Measurements from ENCODE around the gene RNF224. TPM values are rescaled to one million over a fixed set of nuclear protein-coding genes. Genes with fewer than 3 reads are reported as not detected.
A peak's percentile ranks its signal among the peaks of the same experiment; 100 is the strongest.

RNF224 gene
- polyA plus RNA-seq, 1 donor from 2014 or later: not detected

DNA sequence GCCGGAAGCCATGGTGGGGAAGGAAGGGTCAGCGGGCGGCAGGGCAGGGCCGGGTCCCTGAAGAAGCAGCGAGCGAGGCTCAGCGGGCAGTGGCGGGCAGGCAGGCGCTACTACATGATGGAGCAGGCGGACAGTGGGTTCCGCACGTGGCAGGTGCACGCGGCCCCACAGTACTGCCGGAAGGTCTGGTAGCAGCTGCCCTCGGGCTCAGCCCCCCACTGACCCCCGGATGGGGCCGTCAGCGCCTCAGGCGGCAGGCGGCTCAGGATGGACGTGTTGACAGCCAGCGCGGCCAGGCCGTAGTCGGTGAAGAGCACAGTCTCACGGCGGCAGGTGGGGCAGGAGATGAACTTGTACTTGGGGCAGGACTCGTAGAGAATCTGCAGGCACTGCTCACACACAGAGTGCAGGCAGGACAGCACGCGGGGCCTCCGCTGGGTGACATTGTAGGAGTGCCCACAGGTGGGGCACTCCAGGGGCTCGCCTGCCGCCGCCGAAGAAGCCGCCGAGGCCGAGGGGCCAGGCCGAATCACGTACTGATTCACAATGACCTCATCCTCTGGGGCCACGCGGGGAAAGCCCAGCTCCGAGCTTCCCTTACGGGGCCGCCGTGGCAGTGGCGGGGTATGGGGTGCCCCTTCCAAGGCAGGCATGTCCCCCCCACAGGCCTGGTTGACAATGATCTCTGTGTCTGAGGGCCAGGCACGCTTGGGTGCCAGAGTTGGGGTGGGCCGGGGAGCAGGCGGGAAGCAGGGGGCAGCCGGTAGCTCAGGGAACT lies 6.8 kb upstream of the RNF224 start:
- Histone ChIP-seq H3K27me3 (ENCODE audit: insufficient read depth, low read depth, low read length) (no peaks in the 10 kb centered on the region), H2AFZ (ENCODE audit: low read depth, low read length) (no peak overlapping the region), H3K9ac (ENCODE audit: low read length) (no peak overlapping the region), H3K4me2 (ENCODE audit: low read length) (no peak overlapping the region), H3K27ac (ENCODE audit: low read length) (no peak overlapping the region), H3K4me3 (ENCODE audit: low read length) (peak overlapping the region; percentile 77), H4K20me1 (ENCODE audit: insufficient read depth) (no peaks in the 10 kb centered on the region), H3K36me3 (ENCODE audit: insufficient read depth, low read length) (no peaks in the 10 kb centered on the region), H3K9me3 (ENCODE audit: low read length) (no peaks in the 10 kb centered on the region), H3K79me2 (replicated peaks; ENCODE audit: insufficient read depth, low read length) (no peaks in the 10 kb centered on the region), H3K9me2 (ENCODE audit: insufficient read depth, low read length) (no peaks in the 10 kb centered on the region), H3F3A (ENCODE audit: insufficient read depth, low read length, poor library complexity, severe bottlenecking) (no peaks in the 10 kb centered on the region)
- TF ChIP-seq TAF1 (IDR thresholded peaks at IDR 0.05; ENCODE audit: low read depth): no peak

DNA sequence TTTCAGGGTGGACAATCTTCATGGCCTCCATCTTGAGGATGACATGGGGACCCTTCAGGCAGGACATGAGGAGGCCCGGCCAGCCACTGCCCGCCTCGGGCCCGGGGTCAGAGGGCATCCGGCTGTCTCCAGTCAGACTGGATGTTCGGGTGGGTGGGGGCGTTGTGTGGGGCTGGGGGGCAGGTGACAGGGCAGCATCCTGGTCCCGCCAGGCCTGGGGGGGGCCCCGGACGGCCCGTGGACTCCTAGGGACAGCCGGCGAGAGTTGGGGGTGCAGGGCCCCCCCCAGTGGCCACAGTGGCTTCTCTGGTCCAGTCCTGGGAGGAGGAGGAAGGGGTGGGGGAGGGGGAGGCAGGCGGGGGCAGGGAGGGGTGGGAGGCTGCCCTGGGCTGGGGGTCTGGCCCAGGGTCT lies 6.2 kb upstream of the RNF224 start:
- H3K36me3 ChIP-seq (ENCODE audit: insufficient read depth, low read length): no peaks in the 10 kb centered on the region
- H2AFZ ChIP-seq (ENCODE audit: low read depth, low read length): no peak overlapping the region
- peak overlapping the region; percentile 77 for H3K4me3 ChIP-seq (ENCODE audit: low read length)
- no peaks in the 10 kb centered on the region for H3F3A ChIP-seq (ENCODE audit: insufficient read depth, low read length, poor library complexity, severe bottlenecking)
- no peaks in the 10 kb centered on the region for H3K9me2 ChIP-seq (ENCODE audit: insufficient read depth, low read length)
- no peaks in the 10 kb centered on the region for H4K20me1 ChIP-seq (ENCODE audit: insufficient read depth)
- H3K27ac ChIP-seq (ENCODE audit: low read length): no peak overlapping the region
- H3K27me3 ChIP-seq (ENCODE audit: insufficient read depth, low read depth, low read length): no peaks in the 10 kb centered on the region
- no peak for TF ChIP-seq MXI1 (conservative IDR thresholded peaks at IDR 0.05; ENCODE audit: poor library complexity, severe bottlenecking)
- TF ChIP-seq POLR2AphosphoS5 (IDR thresholded peaks at IDR 0.05): no peak
- no peak for TF ChIP-seq TAF1 (IDR thresholded peaks at IDR 0.05; ENCODE audit: low read depth)
- no peak for TF ChIP-seq RAD21 (conservative IDR thresholded peaks at IDR 0.05)
- TF ChIP-seq, protein P1, sequence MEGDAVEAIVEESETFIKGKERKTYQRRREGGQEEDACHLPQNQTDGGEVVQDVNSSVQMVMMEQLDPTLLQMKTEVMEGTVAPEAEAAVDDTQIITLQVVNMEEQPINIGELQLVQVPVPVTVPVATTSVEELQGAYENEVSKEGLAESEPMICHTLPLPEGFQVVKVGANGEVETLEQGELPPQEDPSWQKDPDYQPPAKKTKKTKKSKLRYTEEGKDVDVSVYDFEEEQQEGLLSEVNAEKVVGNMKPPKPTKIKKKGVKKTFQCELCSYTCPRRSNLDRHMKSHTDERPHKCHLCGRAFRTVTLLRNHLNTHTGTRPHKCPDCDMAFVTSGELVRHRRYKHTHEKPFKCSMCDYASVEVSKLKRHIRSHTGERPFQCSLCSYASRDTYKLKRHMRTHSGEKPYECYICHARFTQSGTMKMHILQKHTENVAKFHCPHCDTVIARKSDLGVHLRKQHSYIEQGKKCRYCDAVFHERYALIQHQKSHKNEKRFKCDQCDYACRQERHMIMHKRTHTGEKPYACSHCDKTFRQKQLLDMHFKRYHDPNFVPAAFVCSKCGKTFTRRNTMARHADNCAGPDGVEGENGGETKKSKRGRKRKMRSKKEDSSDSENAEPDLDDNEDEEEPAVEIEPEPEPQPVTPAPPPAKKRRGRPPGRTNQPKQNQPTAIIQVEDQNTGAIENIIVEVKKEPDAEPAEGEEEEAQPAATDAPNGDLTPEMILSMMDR (IDR thresholded peaks at IDR 0.05; ENCODE audit: poor library complexity, severe bottlenecking): no peak
- TF ChIP-seq, protein P2, sequence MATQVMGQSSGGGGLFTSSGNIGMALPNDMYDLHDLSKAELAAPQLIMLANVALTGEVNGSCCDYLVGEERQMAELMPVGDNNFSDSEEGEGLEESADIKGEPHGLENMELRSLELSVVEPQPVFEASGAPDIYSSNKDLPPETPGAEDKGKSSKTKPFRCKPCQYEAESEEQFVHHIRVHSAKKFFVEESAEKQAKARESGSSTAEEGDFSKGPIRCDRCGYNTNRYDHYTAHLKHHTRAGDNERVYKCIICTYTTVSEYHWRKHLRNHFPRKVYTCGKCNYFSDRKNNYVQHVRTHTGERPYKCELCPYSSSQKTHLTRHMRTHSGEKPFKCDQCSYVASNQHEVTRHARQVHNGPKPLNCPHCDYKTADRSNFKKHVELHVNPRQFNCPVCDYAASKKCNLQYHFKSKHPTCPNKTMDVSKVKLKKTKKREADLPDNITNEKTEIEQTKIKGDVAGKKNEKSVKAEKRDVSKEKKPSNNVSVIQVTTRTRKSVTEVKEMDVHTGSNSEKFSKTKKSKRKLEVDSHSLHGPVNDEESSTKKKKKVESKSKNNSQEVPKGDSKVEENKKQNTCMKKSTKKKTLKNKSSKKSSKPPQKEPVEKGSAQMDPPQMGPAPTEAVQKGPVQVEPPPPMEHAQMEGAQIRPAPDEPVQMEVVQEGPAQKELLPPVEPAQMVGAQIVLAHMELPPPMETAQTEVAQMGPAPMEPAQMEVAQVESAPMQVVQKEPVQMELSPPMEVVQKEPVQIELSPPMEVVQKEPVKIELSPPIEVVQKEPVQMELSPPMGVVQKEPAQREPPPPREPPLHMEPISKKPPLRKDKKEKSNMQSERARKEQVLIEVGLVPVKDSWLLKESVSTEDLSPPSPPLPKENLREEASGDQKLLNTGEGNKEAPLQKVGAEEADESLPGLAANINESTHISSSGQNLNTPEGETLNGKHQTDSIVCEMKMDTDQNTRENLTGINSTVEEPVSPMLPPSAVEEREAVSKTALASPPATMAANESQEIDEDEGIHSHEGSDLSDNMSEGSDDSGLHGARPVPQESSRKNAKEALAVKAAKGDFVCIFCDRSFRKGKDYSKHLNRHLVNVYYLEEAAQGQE (IDR thresholded peaks at IDR 0.05; ENCODE audit: borderline replicate concordance): no peak
- no peak for TF ChIP-seq EP300 (conservative IDR thresholded peaks at IDR 0.05; ENCODE audit: poor library complexity, severe bottlenecking)
- no peak for TF ChIP-seq SMC3 (conservative IDR thresholded peaks at IDR 0.05; ENCODE audit: poor library complexity)
- TF ChIP-seq EZH2 (IDR thresholded peaks at IDR 0.05; ENCODE audit: borderline replicate concordance, insufficient read depth, low read length, poor library complexity, severe bottlenecking): no peak
- no peak overlapping the region for H3K4me2 ChIP-seq (ENCODE audit: low read length)
- no peaks in the 10 kb centered on the region for H3K79me2 ChIP-seq (replicated peaks; ENCODE audit: insufficient read depth, low read length)
- peak overlapping the region; percentile 72 for H3K9ac ChIP-seq (ENCODE audit: low read length)
- no peaks in the 10 kb centered on the region for H3K9me3 ChIP-seq (ENCODE audit: low read length)
